ENCODE data around the gene TMEM176A.

- TF ChIP-seq CTCF (IDR thresholded peaks at IDR 0.05) = no peak
- TF ChIP-seq POLR2AphosphoS5 (IDR thresholded peaks at IDR 0.05) = no peak
Measured at GRCh38 chr7:150820578-150821198, 20.1 kb downstream of the TMEM176A start.
